ENCODE data around the gene WDR19. TPM values are rescaled to one million over a fixed set of nuclear protein-coding genes. Genes with fewer than 3 reads are reported as not detected.

Gene WDR19
- polyA plus RNA-seq, 1 of the 3 experiments (the other 2 are of a cell fraction): 23.3 TPM

GRCh38 chr4:39166669-39167068 is 15.7 kb upstream of the WDR19 start:
- H3K4me1 ChIP-seq (ENCODE audit: control insufficient read depth in 1 of 2, insufficient read depth in 2 of 2, low read depth in 1 of 2, low read length in 1 of 2): no peaks in the 10 kb centered on the region; a peak in 1 of 4 replicates
- H3K9ac ChIP-seq: no peak overlapping the region
- H2AFZ ChIP-seq (ENCODE audit: low read depth): no peak overlapping the region
- POLR2A ChIA-PET: no interaction called here
- DNase-seq: no peak
- H3F3A ChIP-seq (replicated peaks; ENCODE audit: insufficient read depth): no peaks in the 10 kb centered on the region
- CTCF ChIA-PET: interaction anchor here (1.5 kb wide), 1 partner anchor 31 kb away, joined by 5 read pairs; no protein-coding TSS in a partner anchor
- 85% methylated on average over 7 of the region's 7 CpGs for WGBS (ENCODE audit: low lambda C conversion rate)
- no peaks in the 10 kb centered on the region for H3K9me3 ChIP-seq
- H3K79me2 ChIP-seq (ENCODE audit: insufficient read depth): no peaks in the 10 kb centered on the region
- TF ChIP-seq USF1 (IDR thresholded peaks at IDR 0.05; ENCODE audit: borderline replicate concordance, low read depth): no peak
- TF ChIP-seq GATA2 (CRISPR knock-in tag; IDR thresholded peaks at IDR 0.05): no peak
- no peak for TF ChIP-seq EZH2phosphoT487 (IDR thresholded peaks at IDR 0.05; ENCODE audit: borderline replicate concordance, low read depth)
- TF ChIP-seq JUND (IDR thresholded peaks at IDR 0.05): no peak
- TF ChIP-seq RAD21 (IDR thresholded peaks at IDR 0.05; ENCODE audit: low read length): no peak
- TF ChIP-seq GABPA (IDR thresholded peaks at IDR 0.05; ENCODE audit: low read depth): no peak
- TF ChIP-seq NRF1 (IDR thresholded peaks at IDR 0.05; ENCODE audit: low read depth, low read length): no peak
- no peak overlapping the region for H3K4me3 ChIP-seq (ENCODE audit: low read depth in 2 of 2, low read length in 1 of 2)
- no peaks in the 10 kb centered on the region for H3K27me3 ChIP-seq (ENCODE audit: insufficient read depth)
- H3K36me3 ChIP-seq (replicated peaks in 1 of 2; ENCODE audit: control insufficient read depth in 1 of 2, insufficient read depth in 2 of 2, low read length in 1 of 2): no peaks in the 10 kb centered on the region
- H3K4me2 ChIP-seq: no peak overlapping the region
- no peak overlapping the region for H3K27ac ChIP-seq (ENCODE audit: low read depth in 2 of 2, low read length in 1 of 2)
- no peaks in the 10 kb centered on the region for H4K20me1 ChIP-seq (ENCODE audit: insufficient read depth)
- H3K9me2 ChIP-seq: no peaks in the 10 kb centered on the region

GRCh38 chr4:39169426-39169825 is 12.9 kb upstream of the WDR19 start:
- H3K36me3 ChIP-seq (replicated peaks in 1 of 2; ENCODE audit: control insufficient read depth in 1 of 2, insufficient read depth in 2 of 2, low read length in 1 of 2): no peaks in the 10 kb centered on the region
- no peak overlapping the region for H3K9ac ChIP-seq
- no peak for DNase-seq
- no peak overlapping the region for H2AFZ ChIP-seq (ENCODE audit: low read depth)
- no peaks in the 10 kb centered on the region for H3K27me3 ChIP-seq (ENCODE audit: insufficient read depth)
- TF ChIP-seq NFIC (IDR thresholded peaks at IDR 0.05; ENCODE audit: borderline replicate concordance) (0 out of 2 replicates have a peak, but pooled peaks have one; percentile 39), MEF2A (IDR thresholded peaks at IDR 0.05; ENCODE audit: borderline replicate concordance, low read depth) (no peak), USF2 (IDR thresholded peaks at IDR 0.05; ENCODE audit: borderline replicate concordance, low read depth, low read length) (no peak)
- no peaks in the 10 kb centered on the region for H4K20me1 ChIP-seq (ENCODE audit: insufficient read depth)
- no peak overlapping the region for H3K4me3 ChIP-seq (ENCODE audit: low read depth in 2 of 2, low read length in 1 of 2)
- no peaks in the 10 kb centered on the region for H3K9me3 ChIP-seq
- no peaks in the 10 kb centered on the region for H3K9me2 ChIP-seq
- no peaks in the 10 kb centered on the region; a peak in 1 of 4 replicates for H3K4me1 ChIP-seq (ENCODE audit: control insufficient read depth in 1 of 2, insufficient read depth in 2 of 2, low read depth in 1 of 2, low read length in 1 of 2)
- POLR2A ChIA-PET: no interaction called here
- WGBS (ENCODE audit: low lambda C conversion rate): 23% methylated on average over 3 of the region's 3 CpGs
- H3F3A ChIP-seq (replicated peaks; ENCODE audit: insufficient read depth): no peaks in the 10 kb centered on the region
- no peak overlapping the region for H3K4me2 ChIP-seq
- no peaks in the 10 kb centered on the region for H3K79me2 ChIP-seq (ENCODE audit: insufficient read depth)
- no peak overlapping the region for H3K27ac ChIP-seq (ENCODE audit: low read depth in 2 of 2, low read length in 1 of 2)
- CTCF ChIA-PET: no interaction called here

- CTCF ChIA-PET: no interaction called here
- POLR2A ChIA-PET: no interaction called here
- Histone ChIP-seq H2AFZ (ENCODE audit: low read depth) (no peak overlapping the region), H3K9me2 (no peaks in the 10 kb centered on the region), H4K20me1 (ENCODE audit: insufficient read depth) (no peaks in the 10 kb centered on the region), H3K27ac (ENCODE audit: low read depth in 2 of 2, low read length in 1 of 2) (no peak overlapping the region), H3K4me1 (ENCODE audit: control insufficient read depth in 1 of 2, insufficient read depth in 2 of 2, low read depth in 1 of 2, low read length in 1 of 2) (no peaks in the 10 kb centered on the region; a peak in 1 of 4 replicates), H3K4me3 (ENCODE audit: low read depth in 2 of 2, low read length in 1 of 2) (no peak overlapping the region), H3K36me3 (replicated peaks in 1 of 2; ENCODE audit: control insufficient read depth in 1 of 2, insufficient read depth in 2 of 2, low read length in 1 of 2) (no peaks in the 10 kb centered on the region), H3K4me2 (no peak overlapping the region), H3K9ac (no peak overlapping the region), H3K79me2 (ENCODE audit: insufficient read depth) (no peaks in the 10 kb centered on the region), H3K27me3 (ENCODE audit: insufficient read depth) (no peaks in the 10 kb centered on the region), H3K9me3 (no peaks in the 10 kb centered on the region), H3F3A (replicated peaks; ENCODE audit: insufficient read depth) (no peaks in the 10 kb centered on the region)
- 94% methylated on average over 12 of the region's 12 CpGs for WGBS (ENCODE audit: low lambda C conversion rate)
- DNase-seq: no peak
- no peak for TF ChIP-seq GABPA (IDR thresholded peaks at IDR 0.05; ENCODE audit: low read depth)
- TF ChIP-seq YY1 (IDR thresholded peaks at IDR 0.05; ENCODE audit: low read depth): no peak
- TF ChIP-seq FOXM1 (IDR thresholded peaks at IDR 0.05; ENCODE audit: low read depth): no peak
- TF ChIP-seq EZH2phosphoT487 (IDR thresholded peaks at IDR 0.05; ENCODE audit: borderline replicate concordance, low read depth): no peak
- TF ChIP-seq JUND (IDR thresholded peaks at IDR 0.05): no peak
- no peak for TF ChIP-seq TEAD4 (IDR thresholded peaks at IDR 0.05; ENCODE audit: borderline replicate concordance, insufficient read depth)
- no peak for TF ChIP-seq USF1 (IDR thresholded peaks at IDR 0.05; ENCODE audit: borderline replicate concordance, low read depth)
- no peak for TF ChIP-seq POLR2AphosphoS5 (IDR thresholded peaks at IDR 0.05; ENCODE audit: low read depth, low read length)
- TF ChIP-seq CTCF (IDR thresholded peaks at IDR 0.05): no peak
- no peak for TF ChIP-seq ELF1 (IDR thresholded peaks at IDR 0.05)
- TF ChIP-seq CHD2 (IDR thresholded peaks at IDR 0.05; ENCODE audit: low read length, partially characterized antibody): no peak
- no peak for TF ChIP-seq GATA2 (CRISPR knock-in tag; IDR thresholded peaks at IDR 0.05)
- TF ChIP-seq FOXJ3 (CRISPR knock-in tag; IDR thresholded peaks at IDR 0.05): no peak
- no peak for TF ChIP-seq SIN3A (IDR thresholded peaks at IDR 0.05; ENCODE audit: borderline replicate concordance, low read depth, low read length)
Observed at GRCh38 chr4:39170301-39170700, 12.0 kb upstream of the WDR19 start.
